IMR-90 (cell line): ENCODE measurements around the gene MDP1. TPM values are rescaled to one million over a fixed set of nuclear protein-coding genes. Genes with fewer than 3 reads are reported as not detected.

ENCODE experiments used
- ATAC-seq: fragments of 200-7000 bp; cut with Tn5 transposase; 2 replicates; pipeline ENCODE4 v1.9.1; 2020; ENCODE audit warnings: low read depth, mild to moderate bottlenecking, moderate library complexity
- BruUV-seq: library from RNA; stranded (reverse); fragments of 400-500 nt; replicated peaks from 2 replicates; lab custom pipeline; 2021; lab: Mats Ljungman, UMichigan
- CTCF ChIA-PET: fragments of 300-600 bp; formaldehyde crosslinking; extraction: SDS; loops from one replicate; lab custom pipeline; 2021; ENCODE audit warnings: antibody characterized with exemption; lab: Yijun Ruan, JAX
- POLR2A ChIA-PET: fragments of 300-600 bp; sonication (Branson Sonifier 250); formaldehyde crosslinking; loops from one replicate; lab custom pipeline; 2022; ENCODE audit warnings: antibody characterized with exemption; ENCODE audit not compliant: unreplicated experiment; lab: Charles Lee
- DNase-seq: peaks from one replicate; pipeline ENCODE4 v3.0.0; 2013
- H2AFZ ChIP-seq: replicated peaks from 2 replicates; pipeline ENCODE3; 2013; ENCODE audit warnings: low read length, mild to moderate bottlenecking; ENCODE audit not compliant: poor library complexity
- H2AK5ac ChIP-seq: 2 replicates; pipeline ENCODE4 v1.6.1; 2013; ENCODE audit warnings: low read depth, low read length, inconsistent platforms
- H2AK9ac ChIP-seq: replicated peaks from 2 replicates; pipeline ENCODE3; 2013; ENCODE audit warnings: mild to moderate bottlenecking, low read depth, low read length, moderate library complexity; ENCODE audit not compliant: poor library complexity
- H2BK120ac ChIP-seq: 2 replicates; pipeline ENCODE4 v1.6.1; 2013; ENCODE audit warnings: low read depth, low read length, inconsistent platforms
- H2BK15ac ChIP-seq: 3 replicates; pipeline ENCODE4 v1.6.1; 2013; ENCODE audit warnings: low read depth, low read length, inconsistent platforms
- H2BK20ac ChIP-seq: 2 replicates; pipeline ENCODE4 v1.6.1; 2013; ENCODE audit warnings: low read depth, mild to moderate bottlenecking, inconsistent platforms, low read length, moderate library complexity
- H2BK5ac ChIP-seq: 2 replicates; pipeline ENCODE4 v1.6.1; 2013; ENCODE audit warnings: mild to moderate bottlenecking, low read depth, low read length, inconsistent platforms; ENCODE audit not compliant: poor library complexity, severe bottlenecking
- H3K14ac ChIP-seq: replicated peaks from 2 replicates; pipeline ENCODE4 v1.6.1; 2013; ENCODE audit warnings: low read depth, low read length, inconsistent platforms
- H3K18ac ChIP-seq: 2 replicates; pipeline ENCODE4 v1.6.1; 2013; ENCODE audit warnings: low read depth, low read length, control low read depth
- H3K23ac ChIP-seq: 2 replicates; pipeline ENCODE4 v1.6.1; 2013; ENCODE audit warnings: low read depth, low read length, inconsistent platforms
- H3K27ac ChIP-seq: 2 replicates; pipeline ENCODE4 v1.5.1; 2013; ENCODE audit warnings: mild to moderate bottlenecking, control low read depth, low read length; ENCODE audit not compliant: insufficient read depth
- H3K27me3 ChIP-seq: 2 replicates; pipeline ENCODE4 v1.6.1; 2013; ENCODE audit warnings: low read length; ENCODE audit not compliant: control insufficient read depth, insufficient read depth
- H3K36me3 ChIP-seq: 2 replicates; pipeline ENCODE4 v1.6.1; 2013; ENCODE audit warnings: low read length, mixed read lengths; ENCODE audit not compliant: control insufficient read depth, insufficient read depth
- H3K4ac ChIP-seq: 2 replicates; pipeline ENCODE4 v1.6.1; 2013; ENCODE audit warnings: low read depth, low read length, inconsistent platforms
- H3K4me1 ChIP-seq: 2 replicates; pipeline ENCODE4 v1.6.1; 2013; ENCODE audit warnings: low read length, mixed read lengths; ENCODE audit not compliant: control insufficient read depth, insufficient read depth
- H3K4me2 ChIP-seq: 2 replicates; pipeline ENCODE4 v1.6.1; 2013; ENCODE audit warnings: low read depth, mild to moderate bottlenecking, control low read depth, low read length, moderate library complexity
- H3K4me3 ChIP-seq: 2 replicates; pipeline ENCODE4 v1.5.1; 2013; ENCODE audit warnings: low read depth, mild to moderate bottlenecking, control low read depth, low read length, moderate library complexity; ENCODE audit not compliant: insufficient read depth
- H3K56ac ChIP-seq: 2 replicates; pipeline ENCODE4 v1.6.1; 2013; ENCODE audit warnings: low read length, inconsistent platforms; ENCODE audit not compliant: insufficient read depth; ENCODE audit errors: extremely low read depth
- H3K79me1 ChIP-seq, 2 experiments: 2 replicates each; pipeline ENCODE4 v1.6.1; 2013; ENCODE audit warnings: low read length in 2 of 2, inconsistent platforms in 1 of 2, low read depth in 1 of 2
- H3K9ac ChIP-seq: 2 replicates; pipeline ENCODE4 v1.6.1; 2013; ENCODE audit warnings: low read depth, low read length, control low read depth
- H3K9me1 ChIP-seq: 2 replicates; pipeline ENCODE4 v1.6.1; 2013; ENCODE audit warnings: low read length, inconsistent platforms; ENCODE audit not compliant: insufficient read depth
- H3K9me3 ChIP-seq: 2 replicates; pipeline ENCODE4 v1.6.1; 2013; ENCODE audit warnings: low read length; ENCODE audit not compliant: control insufficient read depth, insufficient read depth
- H4K20me1 ChIP-seq: 2 replicates; pipeline ENCODE4 v1.6.1; 2013; ENCODE audit warnings: low read length, inconsistent platforms; ENCODE audit not compliant: insufficient read depth
- H4K5ac ChIP-seq: 2 replicates; pipeline ENCODE4 v1.6.1; 2013; ENCODE audit warnings: mild to moderate bottlenecking, low read depth, low read length, control low read depth
- H4K8ac ChIP-seq, 2 experiments: 2 replicates each; pipeline ENCODE4 v1.6.1; 2013; ENCODE audit warnings: low read depth in 2 of 2, low read length in 2 of 2, control low read depth in 1 of 2, inconsistent platforms in 1 of 2
- H4K91ac ChIP-seq: 2 replicates; pipeline ENCODE4 v1.6.1; 2013; ENCODE audit warnings: low read depth, low read length, inconsistent platforms; ENCODE audit not compliant: insufficient read depth
- RFX5 ChIP-seq: IDR thresholded peaks from 2 replicates; pipeline ENCODE4 v1.8.0; 2012; ENCODE audit warnings: low read depth, mild to moderate bottlenecking, low read length, moderate library complexity
- SMC3 ChIP-seq: fragments of 150-350 bp; IDR thresholded peaks from 2 replicates; pipeline ENCODE4 v1.6.1; 2016; ENCODE audit warnings: low read depth, mild to moderate bottlenecking, antibody characterized with exemption, low read length, moderate library complexity
- WGBS, 2 experiments: methylation state at CpG; one replicate each; pipeline versions ENCODE4 v1.1.5 to v1.1.7; 2013; ENCODE audit warnings: missing lambda C conversion rate in 2 of 2; ENCODE audit not compliant: insufficient read length in 1 of 2; ENCODE audit errors: extremely low coverage in 2 of 2; 5-methylcytosine and 5-hydroxymethylcytosine counted together
- dilution Hi-C: fragments of 300-500 bp; cut with HindIII; formaldehyde crosslinking; loops from one replicate; pipeline ENCODE4 v1.14.3; 2018; ENCODE audit warnings: low sequenced_read_pairs; ENCODE audit not compliant: unreplicated experiment
- in situ Hi-C: fragments of 300-500 bp; cut with MboI; formaldehyde crosslinking; loops from 3 replicates; pipeline ENCODE4 v1.14.3; 2019; ENCODE audit warnings: low sequenced_read_pairs, inconsistent platforms, mixed read lengths
- intact Hi-C: fragments of 100-400 bp; cut with micrococcal nuclease; formaldehyde crosslinking; loops from 2 replicates; pipeline ENCODE4 v1.10.0; 2022
- polyA plus RNA-seq, 3 experiments: library from polyadenylated mRNA; depleted of rRNA; stranded (reverse); fragments of >200 nt; gene quantifications; 2 replicates each; pipeline ENCODE4 v1.2.3, GENCODE V29; 2012; ENCODE audit warnings: low replicate concordance in 1 of 3
- total RNA-seq: library from RNA; depleted of rRNA; stranded (reverse); fragments of >200 nt; gene quantifications from 2 replicates; pipeline ENCODE4 v1.2.3, GENCODE V29; 2012
- TF ChIP-seq, protein P1 (sequence below): fragments of 150-350 bp; IDR thresholded peaks from 2 replicates; pipeline ENCODE4 v1.6.1; 2017; ENCODE audit warnings: mild to moderate bottlenecking, antibody characterized with exemption, low read length, low read depth

Gene MDP1
- total and polyA plus RNA-seq, 2 of the 4 experiments (the other 2 are of a cell fraction), result 15.1 to 17.8 TPM

GRCh38 chr14:24183014-24183481 lies 32.8 kb downstream of the MDP1 start:
- Histone ChIP-seq H2BK20ac (no peak overlapping the region), H2BK120ac (no peak overlapping the region), H3K18ac (no peak overlapping the region), H4K8ac (no peak overlapping the region), H3K9me1 (peaks cover 15% of the 10 kb centered on the region), H2AK5ac (no peak overlapping the region), H3K23ac (no peak overlapping the region), H3K36me3 (peaks cover 78% of the 10 kb centered on the region), H3K9ac (no peak overlapping the region), H3K4me1 (peaks cover 6% of the 10 kb centered on the region), H3K4ac (no peak overlapping the region), H3K9me3 (no peaks in the 10 kb centered on the region), H3K79me1 (peaks cover 12 to 34% of the 10 kb centered on the region in 2 experiments), H2AFZ (peak overlapping the region; percentile 23), H2BK15ac (no peak overlapping the region), H4K5ac (no peak overlapping the region), H2AK9ac (no peak overlapping the region), H3K27ac (no peak overlapping the region), H3K14ac (no peak overlapping the region), H3K4me2 (no peak overlapping the region), H4K20me1 (no peaks in the 10 kb centered on the region), H3K4me3 (no peak overlapping the region), H3K27me3 (no peaks in the 10 kb centered on the region), H4K91ac (no peak overlapping the region), H3K56ac (no peak overlapping the region), H2BK5ac (no peak overlapping the region)
- no peak for TF ChIP-seq RFX5
- TF ChIP-seq, protein P1, sequence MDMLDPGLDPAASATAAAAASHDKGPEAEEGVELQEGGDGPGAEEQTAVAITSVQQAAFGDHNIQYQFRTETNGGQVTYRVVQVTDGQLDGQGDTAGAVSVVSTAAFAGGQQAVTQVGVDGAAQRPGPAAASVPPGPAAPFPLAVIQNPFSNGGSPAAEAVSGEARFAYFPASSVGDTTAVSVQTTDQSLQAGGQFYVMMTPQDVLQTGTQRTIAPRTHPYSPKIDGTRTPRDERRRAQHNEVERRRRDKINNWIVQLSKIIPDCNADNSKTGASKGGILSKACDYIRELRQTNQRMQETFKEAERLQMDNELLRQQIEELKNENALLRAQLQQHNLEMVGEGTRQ, result no peak
- TF ChIP-seq SMC3, result no peak
- ATAC-seq (no peak), DNase-seq (no peak)
- CTCF ChIA-PET, result no interaction called here
- in situ Hi-C loops (no loop called here), intact Hi-C loops (no loop called here), dilution Hi-C loops (no loop called here)
- POLR2A ChIA-PET, result no interaction called here
- WGBS, 2 experiments, result 87% methylated on average over 7 of the region's 15 CpGs; no CpG with 5 or more reads in 1 of the 2 experiments
- BruUV-seq, result no TSS peak
